GM12891 (cell line): ENCODE data around the gene PRG2.

Experiments
- PAX5 ChIP-seq: IDR thresholded peaks from 2 replicates; pipeline ENCODE4 v1.6.1; 2011; ENCODE audit warnings: low read length, moderate library complexity, mild to moderate bottlenecking; ENCODE audit not compliant: insufficient read depth, severe bottlenecking
- POLR2A ChIP-seq: IDR thresholded peaks from 2 replicates; pipeline ENCODE4 v1.6.1; 2011; ENCODE audit warnings: low read depth, low read length, control low read depth
- POLR2AphosphoS5 ChIP-seq: IDR thresholded peaks from 2 replicates; pipeline ENCODE4 v1.6.1; 2011; ENCODE audit warnings: low read depth, low read length, control low read depth
- POU2F2 ChIP-seq: IDR thresholded peaks from 2 replicates; pipeline ENCODE4 v1.6.1; 2011; ENCODE audit warnings: low read depth, mild to moderate bottlenecking, control low read depth, low read length, moderate library complexity

DNA sequence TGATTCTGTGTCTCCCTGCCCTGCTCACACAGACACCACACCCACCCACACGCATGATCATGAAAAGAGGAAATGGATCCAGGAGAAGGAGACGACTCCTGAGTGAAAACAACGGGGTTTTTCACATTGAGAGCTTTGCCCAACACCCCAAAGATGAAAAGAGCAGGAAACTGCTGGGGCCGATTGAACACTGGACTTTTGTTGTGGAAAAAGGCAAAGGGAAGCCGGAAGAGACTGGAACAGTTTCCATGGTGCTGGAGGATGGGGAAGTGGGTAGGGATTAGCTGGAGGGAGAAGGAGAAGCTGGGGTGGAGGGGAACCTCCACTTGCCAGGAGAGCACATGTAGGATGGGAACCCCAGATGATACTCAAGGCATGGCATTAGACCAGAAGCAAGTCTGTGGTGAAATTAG, 41.7 kb upstream of the PRG2 start:
- TF ChIP-seq POU2F2 (no peak), POLR2A (no peak), POLR2AphosphoS5 (no peak), PAX5 (no peak)
